Astrocyte of the spinal cord (primary cell): ENCODE measurements around the gene SOX8.

ENCODE experiments used
- DNase-seq: peaks from one replicate; pipeline ENCODE4 v3.0.0; 2011; ENCODE audit warnings: low read depth, low spot score
- H3K4me3 ChIP-seq: 2 replicates; pipeline ENCODE4 v1.5.1; 2011; ENCODE audit warnings: low read depth, mild to moderate bottlenecking, low read length, moderate library complexity
- CTCF ChIP-seq: IDR thresholded peaks from 2 replicates; pipeline ENCODE4 v1.5.1; 2012; ENCODE audit warnings: low read depth, mild to moderate bottlenecking, low read length, inconsistent platforms
- in situ Hi-C: cut with HindIII; loops from 2 replicates; pipeline ENCODE4 v1.10.0; 2017; ENCODE audit warnings: low sequenced_read_pairs

Gene SOX8

GRCh38 chr16:938136-938535 is 43.4 kb upstream of the SOX8 start:
- in situ Hi-C loops, result no loop called here
- no peak for TF ChIP-seq CTCF
- H3K4me3 ChIP-seq, result no peak overlapping the region
- DNase-seq, result no peak

GRCh38 chr16:938752-939151 is 42.8 kb upstream of the SOX8 start:
- in situ Hi-C loops, result no loop called here
- no peak for TF ChIP-seq CTCF

GRCh38 chr16:939311-939710 is 42.3 kb upstream of the SOX8 start:
- H3K4me3 ChIP-seq, result no peak overlapping the region
- in situ Hi-C loops, result no loop called here

More at GRCh38 chr16:938752-939151, 42.8 kb upstream of the SOX8 start:
- no peak overlapping the region for H3K4me3 ChIP-seq
- no peak for DNase-seq

GRCh38 chr16:939941-940340 is 41.6 kb upstream of the SOX8 start:
- no peak for DNase-seq
- no peak overlapping the region for H3K4me3 ChIP-seq
- in situ Hi-C loops, result no loop called here
- TF ChIP-seq CTCF, result no peak

More at GRCh38 chr16:939311-939710, 42.3 kb upstream of the SOX8 start:
- no peak for TF ChIP-seq CTCF
- no peak for DNase-seq

GRCh38 chr16:942436-943060 is 39.0 kb upstream of the SOX8 start:
- H3K4me3 ChIP-seq, result no peak overlapping the region
- in situ Hi-C loops, result no loop called here
- TF ChIP-seq CTCF, result no peak
- DNase-seq, result no peak

GRCh38 chr16:943971-944370 is 37.6 kb upstream of the SOX8 start:
- no peak for TF ChIP-seq CTCF
- H3K4me3 ChIP-seq, result no peak overlapping the region
- in situ Hi-C loops, result no loop called here
- DNase-seq, result no peak
